GM12864 (cell line): Measurements from ENCODE around the gene BTNL9.
A peak's percentile ranks its signal among the peaks of the same experiment; 100 is the strongest.
"Not testable (repeated sequence)": the region's sequence is repeated elsewhere in the genome, so short reads cannot be mapped to it uniquely, and the experiment has no call there.

Experiments
- DNase-seq: peaks from one replicate; pipeline ENCODE4 v3.0.0-alpha.2; 2011; ENCODE audit warnings: low read depth
- H3K4me3 ChIP-seq: 2 replicates; pipeline ENCODE4 v1.5.1; 2011; ENCODE audit warnings: mild to moderate bottlenecking, low read depth, low read length, control low read depth
- CTCF ChIP-seq: IDR thresholded peaks from 2 replicates; pipeline ENCODE4 v1.5.1; 2011; ENCODE audit warnings: low read depth, mild to moderate bottlenecking, moderate library complexity, low read length, control low read depth, inconsistent platforms; ENCODE audit errors: missing control alignments

BTNL9 gene

GRCh38 chr5:181044093-181044599 is 4.1 kb downstream of the BTNL9 start:
- no peak for DNase-seq
- H3K4me3 ChIP-seq: no peak overlapping the region
- TF ChIP-seq CTCF: no peak

GRCh38 chr5:181044662-181045305 is 4.7 kb downstream of the BTNL9 start:
- no peak overlapping the region for H3K4me3 ChIP-seq
- no peak for DNase-seq
- no peak for TF ChIP-seq CTCF

- no peak for DNase-seq
- peak; percentile 25 for TF ChIP-seq CTCF
- no peak overlapping the region for H3K4me3 ChIP-seq
Observed at GRCh38 chr5:181045316-181045715, 5.2 kb downstream of the BTNL9 start.

- not testable (repeated sequence) for DNase-seq, H3K4me3 ChIP-seq
Observed at GRCh38 chr5:181045857-181046256, 5.8 kb downstream of the BTNL9 start.

- DNase-seq: no peak
- H3K4me3 ChIP-seq: no peak overlapping the region
- no peak for TF ChIP-seq CTCF
Observed at GRCh38 chr5:181047288-181047687, 7.2 kb downstream of the BTNL9 start.

- no peak overlapping the region for H3K4me3 ChIP-seq
- TF ChIP-seq CTCF: no peak
- no peak for DNase-seq
Observed at GRCh38 chr5:181047921-181048320, 7.9 kb downstream of the BTNL9 start.

- no peak for TF ChIP-seq CTCF
- no peak for DNase-seq
- no peak overlapping the region for H3K4me3 ChIP-seq
Observed at GRCh38 chr5:181050016-181050415, 9.9 kb downstream of the BTNL9 start.
